Measurements from ENCODE around the gene ZNF423.

DNA sequence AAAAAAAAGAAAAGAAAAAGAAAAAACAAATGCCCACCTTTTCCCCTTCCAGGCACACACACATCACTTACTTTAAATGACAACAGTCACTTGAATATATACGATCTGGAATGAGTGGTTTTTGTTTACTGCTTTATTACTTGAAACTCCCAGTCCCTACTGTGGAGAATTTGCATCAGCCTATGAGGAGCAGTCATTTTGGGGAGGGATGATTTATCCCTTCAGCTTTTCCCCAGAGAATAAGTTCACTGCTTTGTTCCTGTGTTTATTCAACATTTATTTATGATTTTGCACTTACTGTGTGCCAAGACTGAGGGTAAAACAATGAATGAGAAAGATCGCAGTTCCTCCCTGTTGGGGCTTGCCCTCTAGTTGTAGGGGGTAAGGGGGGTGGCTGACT is 4.7 kb upstream of the ZNF423 start:
- TF ChIP-seq EZH2phosphoT487 (IDR thresholded peaks at IDR 0.05; ENCODE audit: insufficient read depth, low read depth) (no peak), EZH2 (IDR thresholded peaks at IDR 0.05; ENCODE audit: insufficient read depth, poor library complexity, severe bottlenecking) (no peak)

Data from GM23248 (cell line).